WTC11 (cell line): ENCODE data around the gene PPARA. TPM values are rescaled to one million over a fixed set of nuclear protein-coding genes. Genes with fewer than 3 reads are reported as not detected.
"Not testable (repeated sequence)": the region's sequence is repeated elsewhere in the genome, so short reads cannot be mapped to it uniquely, and the experiment has no call there.

Experiments
- ATAC-seq: fragments of 200-7000 bp; cut with Tn5 transposase; 2 replicates; pipeline ENCODE4 v1.10.0; 2021; ENCODE audit warnings: mild to moderate bottlenecking, moderate library complexity
- CTCF ChIA-PET: fragments of 300-600 bp; sonication (Branson Sonifier 250); formaldehyde crosslinking; loops from one replicate; lab custom pipeline; 2021; ENCODE audit warnings: antibody characterized with exemption; lab: Charles Lee
- POLR2A ChIA-PET: fragments of 350-600 bp; sonication (Branson Sonifier 250); formaldehyde crosslinking; loops from one replicate; lab custom pipeline; 2021; ENCODE audit warnings: antibody characterized with exemption; lab: Charles Lee
- DNase-seq: peaks from one replicate; pipeline ENCODE4 v3.0.0; 2021; ENCODE audit warnings: low spot score
- H3K27ac Mint-ChIP-seq: 2 replicates; pipeline ENCODE4 v1.8.0; 2021; ENCODE audit warnings: mixed read lengths
- H3K27me3 Mint-ChIP-seq: 2 replicates; pipeline ENCODE4 v1.8.0; 2021; ENCODE audit warnings: low read depth, mild to moderate bottlenecking, moderate library complexity, mixed read lengths
- H3K36me3 Mint-ChIP-seq: 2 replicates; pipeline ENCODE4 v1.8.0; 2021; ENCODE audit warnings: mixed read lengths
- H3K4me1 Mint-ChIP-seq: 2 replicates; pipeline ENCODE4 v1.8.0; 2022; ENCODE audit warnings: mixed read lengths
- H3K4me3 Mint-ChIP-seq: 2 replicates; pipeline ENCODE4 v1.8.0; 2021; ENCODE audit warnings: mild to moderate bottlenecking, moderate library complexity, mixed read lengths
- H3K9me3 Mint-ChIP-seq: 2 replicates; pipeline ENCODE4 v1.8.0; 2021; ENCODE audit warnings: mixed read lengths
- ARID4B ChIP-seq: sonication (generic); formaldehyde crosslinking; IDR thresholded peaks from 2 replicates; pipeline ENCODE4 v1.8.0; 2023; ENCODE audit warnings: missing genetic modification reagents, mild to moderate bottlenecking, borderline replicate concordance
- ETV6 ChIP-seq: sonication (generic); formaldehyde crosslinking; IDR thresholded peaks from 2 replicates; pipeline ENCODE4 v1.8.1; 2022; ENCODE audit warnings: mild to moderate bottlenecking, missing genetic modification reagents
- GABPB1 ChIP-seq: sonication (generic); formaldehyde crosslinking; IDR thresholded peaks from 2 replicates; pipeline ENCODE4 v1.8.1; 2023; ENCODE audit warnings: mild to moderate bottlenecking, missing genetic modification reagents
- HMGXB4 ChIP-seq: sonication (generic); formaldehyde crosslinking; IDR thresholded peaks from 2 replicates; pipeline ENCODE4 v1.8.1; 2023; ENCODE audit warnings: mild to moderate bottlenecking, moderate library complexity, missing genetic modification reagents
- JUN ChIP-seq: sonication (generic); formaldehyde crosslinking; IDR thresholded peaks from 2 replicates; pipeline ENCODE4 v1.8.0; 2023; ENCODE audit warnings: mild to moderate bottlenecking, missing genetic modification reagents
- MLX ChIP-seq: sonication (generic); formaldehyde crosslinking; IDR thresholded peaks from 2 replicates; pipeline ENCODE4 v1.8.1; 2023; ENCODE audit warnings: mild to moderate bottlenecking, missing genetic modification reagents, moderate library complexity
- NFE2L1 ChIP-seq: sonication (generic); formaldehyde crosslinking; IDR thresholded peaks from 2 replicates; pipeline ENCODE4 v1.8.1; 2023; ENCODE audit warnings: missing genetic modification reagents
- NFYB ChIP-seq: sonication (generic); formaldehyde crosslinking; conservative IDR thresholded peaks from 2 replicates; pipeline ENCODE4 v1.8.0; 2022; ENCODE audit warnings: low read depth, missing genetic modification reagents
- PREB ChIP-seq: sonication (generic); formaldehyde crosslinking; IDR thresholded peaks from 2 replicates; pipeline ENCODE4 v1.8.1; 2022; ENCODE audit warnings: mild to moderate bottlenecking, missing genetic modification reagents, moderate library complexity, borderline replicate concordance
- SMAD3 ChIP-seq: sonication (generic); formaldehyde crosslinking; IDR thresholded peaks from 2 replicates; pipeline ENCODE4 v1.8.0; 2022; ENCODE audit warnings: missing genetic modification reagents, mild to moderate bottlenecking, borderline replicate concordance
- TCF7 ChIP-seq: sonication (generic); formaldehyde crosslinking; IDR thresholded peaks from 2 replicates; pipeline ENCODE4 v1.8.0; 2022; ENCODE audit warnings: mild to moderate bottlenecking, low read depth, missing genetic modification reagents, moderate library complexity
- USF2 ChIP-seq: sonication (generic); formaldehyde crosslinking; IDR thresholded peaks from 2 replicates; pipeline ENCODE4 v1.8.1; 2023; ENCODE audit warnings: mild to moderate bottlenecking, missing genetic modification reagents, moderate library complexity
- total RNA-seq: library from RNA; stranded (reverse); gene quantifications from 3 replicates; pipeline ENCODE4 v1.2.3, GENCODE V29; 2021
- TF ChIP-seq, protein P1 (sequence below): sonication (generic); formaldehyde crosslinking; IDR thresholded peaks from 2 replicates; pipeline ENCODE4 v1.8.1; 2022; ENCODE audit warnings: mild to moderate bottlenecking, moderate library complexity, missing genetic modification reagents

PPARA gene
- total RNA-seq, 1 experiment from 2014 or later = 9.3 TPM

GRCh38 chr22:46131151-46131587, 19.2 kb upstream of the PPARA start (continued):
- 0 out of 2 replicates have a peak, but pooled peaks have one; percentile 7 for TF ChIP-seq USF2 (CRISPR knock-in tag)
- peak; percentile 51; the same call in 1 of the 2 replicates for TF ChIP-seq ETV6

- H3K4me1 Mint-ChIP-seq, H3K27ac Mint-ChIP-seq, H3K27me3 Mint-ChIP-seq, ATAC-seq, H3K9me3 Mint-ChIP-seq, DNase-seq, H3K4me3 Mint-ChIP-seq, H3K36me3 Mint-ChIP-seq: not testable (repeated sequence)
- ChIA-PET CTCF (interaction anchor here (0.6 to 2.3 kb wide), 7 partner anchors 15 to 395 kb away, joined by 3 to 15 read pairs (median 3); partner anchors contain the start of gene GTSE1), POLR2A (interaction anchor here (0.7 kb wide), 1 partner anchor 703 kb away, joined by 3 read pairs; no protein-coding TSS in a partner anchor)
Observed at GRCh38 chr22:46132193-46132829, 18.0 kb upstream of the PPARA start.

DNA sequence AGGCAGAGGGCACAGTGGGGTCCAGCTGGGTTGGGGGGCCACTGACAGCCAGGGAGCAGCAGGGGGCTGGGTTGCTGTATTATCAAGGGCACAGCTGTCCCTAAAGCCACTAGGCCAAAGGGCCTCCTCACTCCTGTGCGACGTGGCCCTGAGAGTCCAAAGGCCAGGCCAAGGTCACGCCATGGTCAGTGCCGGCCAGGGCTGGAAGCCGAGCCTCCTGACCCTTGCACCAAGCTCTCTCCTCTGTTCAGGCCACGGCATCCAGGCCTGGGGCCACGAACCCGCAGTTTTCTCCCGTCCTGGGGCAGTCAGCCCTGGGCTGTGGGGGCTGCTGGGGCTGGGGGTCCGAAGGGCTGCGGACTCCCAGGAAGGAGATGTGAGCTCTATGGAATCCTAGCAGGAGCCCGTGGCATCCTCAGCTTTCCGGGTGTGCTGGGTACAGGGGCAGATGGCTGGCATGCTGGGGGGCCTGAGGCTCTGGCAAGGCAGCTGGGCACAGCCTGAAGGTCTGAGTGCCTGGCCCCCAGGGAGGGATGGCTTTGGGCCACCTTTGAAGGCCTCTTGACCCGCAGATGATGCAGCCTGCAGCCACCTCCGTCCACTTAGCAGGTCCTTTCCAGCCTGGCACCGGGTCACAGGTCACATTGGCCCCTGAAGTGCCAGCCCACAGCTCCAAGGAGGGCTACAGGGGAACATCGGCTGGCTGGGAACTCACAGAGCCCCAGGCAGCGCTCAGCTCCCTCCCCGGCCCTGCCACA, 17.3 kb upstream of the PPARA start:
- Mint-ChIP-seq H3K27ac (no peak overlapping the region), H3K9me3 (no peaks in the 10 kb centered on the region), H3K27me3 (no peaks in the 10 kb centered on the region), H3K36me3 (no peaks in the 10 kb centered on the region), H3K4me3 (no peak overlapping the region), H3K4me1 (no peaks in the 10 kb centered on the region)
- DNase-seq (no peak), ATAC-seq (no peak)
- ChIA-PET POLR2A (no interaction called here), CTCF (interaction anchor here (1.0 to 2.3 kb wide), 5 partner anchors 16 to 164 kb away, joined by 3 to 15 read pairs (median 4); partner anchors contain the start of gene GTSE1)
- no peak for TF ChIP-seq ARID4B (CRISPR knock-in tag)
- no peak for TF ChIP-seq PREB (CRISPR knock-in tag)
- TF ChIP-seq TCF7 = no peak
- TF ChIP-seq NFYB (CRISPR knock-in tag) = no peak
- TF ChIP-seq GABPB1 (CRISPR knock-in tag) = 0 out of 2 replicates have a peak, but pooled peaks have one; percentile 21
- TF ChIP-seq, all 79 proteins: peak for 1

DNA sequence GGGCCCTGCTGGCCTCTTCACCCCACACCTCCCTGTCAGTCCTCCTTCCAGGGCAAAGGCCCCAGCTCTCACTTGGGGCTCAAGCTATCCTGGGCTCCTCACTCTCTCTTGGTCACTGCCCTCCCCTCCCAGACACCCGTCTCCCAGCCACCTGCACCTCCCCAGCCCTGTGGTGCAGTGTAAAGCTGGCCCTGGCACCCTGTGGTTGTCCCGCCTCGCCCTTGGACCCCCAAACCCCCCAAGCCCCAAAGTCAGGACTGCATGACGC, 16.8 kb upstream of the PPARA start:
- Mint-ChIP-seq H3K4me1 (no peaks in the 10 kb centered on the region), H3K4me3 (no peak overlapping the region), H3K27ac (no peak overlapping the region), H3K36me3 (no peaks in the 10 kb centered on the region), H3K9me3 (no peaks in the 10 kb centered on the region), H3K27me3 (no peaks in the 10 kb centered on the region)
- ATAC-seq = no peak
- TF ChIP-seq JUN (CRISPR knock-in tag) = no peak
- TF ChIP-seq MLX (CRISPR knock-in tag) = no peak
- no peak for TF ChIP-seq SMAD3 (CRISPR knock-in tag)
- TF ChIP-seq NFE2L1 = no peak
- TF ChIP-seq, protein P1, sequence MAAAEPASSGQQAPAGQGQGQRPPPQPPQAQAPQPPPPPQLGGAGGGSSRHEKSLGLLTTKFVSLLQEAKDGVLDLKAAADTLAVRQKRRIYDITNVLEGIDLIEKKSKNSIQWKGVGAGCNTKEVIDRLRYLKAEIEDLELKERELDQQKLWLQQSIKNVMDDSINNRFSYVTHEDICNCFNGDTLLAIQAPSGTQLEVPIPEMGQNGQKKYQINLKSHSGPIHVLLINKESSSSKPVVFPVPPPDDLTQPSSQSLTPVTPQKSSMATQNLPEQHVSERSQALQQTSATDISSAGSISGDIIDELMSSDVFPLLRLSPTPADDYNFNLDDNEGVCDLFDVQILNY = no peak
- no peak for TF ChIP-seq GABPB1 (CRISPR knock-in tag)
- no peak for TF ChIP-seq HMGXB4
- no peak for DNase-seq
- ChIA-PET POLR2A (no interaction called here), CTCF (interaction anchor here (1.0 to 2.3 kb wide), 5 partner anchors 16 to 163 kb away, joined by 3 to 15 read pairs (median 4); partner anchors contain the start of gene GTSE1)
